ENCODE data around the gene ACY1.

The ACY1 gene

GRCh38 chr3:51945926-51946705, 37.2 kb upstream of the ACY1 start:
- DNase-seq (ENCODE audit: low read depth, low spot score): no peak

DNA sequence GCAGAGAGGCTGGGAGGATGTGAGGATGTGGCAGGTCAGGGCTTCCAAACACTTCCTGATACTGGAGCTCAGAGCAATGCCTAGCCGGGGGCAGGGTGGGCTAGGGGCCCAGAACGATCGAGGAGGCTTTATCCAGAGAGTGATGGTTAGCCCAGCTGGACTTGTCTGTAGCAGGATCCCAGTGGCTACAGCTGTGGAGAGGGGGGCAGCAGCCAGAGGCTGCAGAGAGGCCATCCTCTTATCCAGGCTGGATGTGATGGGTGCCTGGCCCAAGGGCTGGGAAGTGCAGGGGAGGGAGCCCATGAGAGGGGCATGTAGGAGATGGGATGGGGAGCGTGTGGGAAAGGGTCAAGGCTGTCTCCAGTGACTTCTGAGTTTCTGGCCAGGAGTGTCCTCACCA, 36.5 kb upstream of the ACY1 start:
- no peak for DNase-seq (ENCODE audit: low read depth, low spot score)

- no peak for DNase-seq (ENCODE audit: low read depth, low spot score)
Measured at GRCh38 chr3:51947215-51947900, 36.0 kb upstream of the ACY1 start.

DNA sequence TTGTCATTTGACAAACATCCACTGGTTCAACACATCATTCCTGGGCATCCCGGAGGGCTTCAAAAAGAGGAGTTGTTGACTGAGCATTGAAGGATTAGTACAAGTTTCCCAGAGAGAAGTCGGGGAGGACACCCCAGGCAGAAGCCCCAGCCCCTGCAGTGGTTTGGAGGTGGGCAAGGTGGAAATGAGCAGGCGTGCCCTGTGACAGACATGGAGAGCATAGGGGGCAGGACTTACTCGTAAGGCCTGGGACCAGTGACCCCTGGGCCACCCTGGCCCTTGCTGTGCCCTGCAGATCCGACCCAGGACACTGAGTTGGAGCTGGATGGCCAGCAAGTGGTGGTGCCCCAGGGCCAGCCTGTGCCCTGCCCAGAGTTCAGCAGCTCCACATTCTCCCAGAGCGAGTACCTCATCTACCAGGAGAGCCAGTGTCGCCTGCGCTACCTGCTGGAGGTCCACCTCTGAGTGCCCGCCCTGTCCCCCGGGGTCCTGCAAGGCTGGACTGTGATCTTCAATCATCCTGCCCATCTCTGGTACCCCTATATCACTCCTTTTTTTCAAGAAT, 35.2 kb upstream of the ACY1 start:
- no peak for DNase-seq (ENCODE audit: low read depth, low spot score)

DNA sequence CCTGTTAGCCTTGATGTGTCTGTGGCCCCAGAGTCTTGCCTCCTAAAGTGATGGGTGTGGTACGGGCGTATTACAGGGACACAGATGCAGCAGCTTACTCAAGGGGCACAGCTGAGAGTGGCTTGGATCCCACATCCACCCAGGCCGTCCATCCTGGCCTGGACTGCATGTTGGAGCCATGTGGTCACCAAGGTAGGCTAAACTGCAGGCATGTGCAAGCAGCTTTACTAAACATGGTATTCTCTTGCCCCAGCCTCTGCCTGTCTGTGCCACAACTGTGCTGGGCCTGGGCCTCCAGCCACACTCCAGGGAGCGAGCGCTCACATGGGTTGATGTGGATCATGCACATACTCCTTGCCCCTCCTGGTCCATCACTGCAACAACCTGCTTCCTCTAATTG, 34.2 kb upstream of the ACY1 start:
- no peak for DNase-seq (ENCODE audit: low read depth, low spot score)

DNA sequence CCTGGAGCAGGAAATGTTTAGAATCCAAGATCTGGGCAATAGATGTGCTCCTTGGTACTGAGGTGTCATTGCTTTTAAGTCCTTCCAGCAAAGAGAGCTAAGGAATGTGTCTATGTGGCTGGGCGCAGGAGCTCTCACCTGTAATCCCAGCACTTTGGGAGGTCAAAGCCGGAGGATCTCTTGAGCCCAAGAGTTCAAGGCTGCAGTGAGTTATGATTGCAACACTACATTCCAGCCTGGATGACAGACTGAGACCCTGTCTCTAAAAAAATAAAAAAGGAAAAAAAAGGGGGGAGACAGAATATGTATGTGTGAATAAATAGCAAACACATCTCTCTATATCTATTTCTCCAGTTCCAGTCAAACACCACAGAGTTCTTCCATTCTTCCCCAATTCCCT, 32.4 kb upstream of the ACY1 start:
- no peak for DNase-seq (ENCODE audit: low read depth, low spot score)

DNA sequence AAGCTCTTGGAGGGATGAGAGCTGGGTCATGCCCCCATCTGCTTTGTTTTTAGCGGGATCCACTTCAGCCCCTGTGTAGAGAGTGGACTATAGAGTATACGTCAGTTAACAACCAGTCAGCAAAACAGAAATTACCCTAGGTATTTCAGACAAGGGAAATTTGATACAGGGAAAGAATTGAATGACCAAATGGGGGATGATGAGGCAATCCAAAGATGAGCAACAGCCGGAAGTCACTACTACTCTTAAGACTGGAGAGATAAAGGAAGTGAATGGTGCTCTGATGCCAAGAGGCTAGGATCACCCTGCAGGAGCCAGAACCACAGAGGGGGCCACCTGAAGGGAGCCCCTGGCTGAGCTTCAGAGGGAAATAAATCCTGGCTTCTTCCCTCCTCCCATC, 29.9 kb upstream of the ACY1 start:
- DNase-seq (ENCODE audit: low read depth, low spot score): no peak

DNA sequence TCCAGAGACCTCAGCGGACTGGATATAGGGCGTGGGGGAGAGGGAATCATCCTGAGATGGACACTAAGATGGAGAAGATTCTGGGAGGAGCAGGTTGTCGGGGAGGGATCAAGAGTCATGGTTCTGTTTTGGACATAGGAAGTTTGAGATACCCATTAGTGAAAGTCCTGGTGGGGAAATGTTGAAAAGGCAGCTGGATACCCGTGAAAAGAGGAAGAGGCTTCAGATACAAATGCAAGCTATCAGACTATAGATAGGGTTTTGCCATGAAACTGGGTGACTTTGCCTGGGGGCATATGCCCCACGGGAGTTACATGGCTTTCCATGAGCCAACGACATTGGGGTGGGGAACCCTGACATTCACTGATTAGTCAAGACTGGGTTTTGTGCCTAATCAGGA, 29.2 kb upstream of the ACY1 start:
- no peak for DNase-seq (ENCODE audit: low read depth, low spot score)

DNA sequence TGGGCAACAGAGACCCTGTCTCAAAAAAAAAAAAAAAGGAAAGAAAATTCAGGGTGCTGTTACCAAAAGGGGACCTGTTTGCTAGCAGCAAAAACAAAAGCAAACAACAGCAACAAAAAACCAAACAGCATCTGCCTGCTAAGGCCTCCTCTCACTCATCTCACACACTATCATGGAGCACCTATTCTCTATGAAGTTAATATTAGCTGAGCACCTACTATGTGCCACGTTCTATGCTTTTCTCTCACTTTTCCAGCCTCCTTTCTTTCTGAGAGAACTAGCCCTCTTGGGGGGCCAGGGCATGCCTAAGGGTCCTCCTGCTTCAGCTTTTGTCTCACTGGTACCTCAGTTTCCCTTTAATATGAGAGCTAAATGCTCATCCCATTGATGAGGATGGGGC, 28.6 kb upstream of the ACY1 start:
- DNase-seq (ENCODE audit: low read depth, low spot score): no peak

DNA sequence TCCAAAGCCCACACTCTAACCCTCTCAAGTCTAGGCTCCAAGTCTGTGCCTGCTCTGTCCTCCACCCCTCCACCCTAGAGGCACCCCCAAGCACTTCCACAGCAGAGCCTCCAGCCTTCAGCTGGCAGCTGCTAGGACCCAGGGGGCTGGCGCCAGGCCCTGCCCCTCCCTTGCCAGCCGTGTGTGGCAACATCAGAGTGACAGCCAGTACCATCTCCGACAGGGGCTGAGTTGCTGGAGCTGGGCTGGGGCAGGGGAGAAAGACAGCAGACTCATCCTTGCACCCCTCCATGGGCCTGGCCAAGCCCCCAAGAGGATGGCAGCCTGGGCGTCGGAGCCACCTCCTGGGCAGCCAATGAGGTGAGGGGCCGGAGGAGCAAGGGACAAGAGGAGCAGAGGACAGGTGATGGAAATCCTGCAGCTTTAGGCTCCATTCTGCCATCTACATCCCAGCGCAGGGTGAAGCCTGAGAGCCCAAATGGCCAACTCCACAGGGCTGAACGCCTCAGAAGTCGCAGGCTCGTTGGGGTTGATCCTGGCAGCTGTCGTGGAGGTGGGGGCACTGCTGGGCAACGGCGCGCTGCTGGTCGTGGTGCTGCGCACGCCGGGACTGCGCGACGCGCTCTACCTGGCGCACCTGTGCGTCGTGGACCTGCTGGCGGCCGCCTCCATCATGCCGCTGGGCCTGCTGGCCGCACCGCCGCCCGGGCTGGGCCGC, 28.0 kb upstream of the ACY1 start, which contains the start of gene GPR62:
Gene GPR62, plus strand, starts transcription at position 207 of the 718 bp plus-strand sequence. Its CDS starts 272 bp downstream, at position 479.
- DNase-seq (ENCODE audit: low read depth, low spot score): no peak

- DNase-seq (ENCODE audit: low read depth, low spot score): no peak
Measured at GRCh38 chr3:51955893-51956770, 27.2 kb upstream of the ACY1 start.

GRCh38 chr3:51957520-51958205, 25.7 kb upstream of the ACY1 start:
- DNase-seq (ENCODE audit: low read depth, low spot score): no peak

- DNase-seq (ENCODE audit: low read depth, low spot score): no peak
Measured at GRCh38 chr3:51958603-51959521, 24.5 kb upstream of the ACY1 start.

DNA sequence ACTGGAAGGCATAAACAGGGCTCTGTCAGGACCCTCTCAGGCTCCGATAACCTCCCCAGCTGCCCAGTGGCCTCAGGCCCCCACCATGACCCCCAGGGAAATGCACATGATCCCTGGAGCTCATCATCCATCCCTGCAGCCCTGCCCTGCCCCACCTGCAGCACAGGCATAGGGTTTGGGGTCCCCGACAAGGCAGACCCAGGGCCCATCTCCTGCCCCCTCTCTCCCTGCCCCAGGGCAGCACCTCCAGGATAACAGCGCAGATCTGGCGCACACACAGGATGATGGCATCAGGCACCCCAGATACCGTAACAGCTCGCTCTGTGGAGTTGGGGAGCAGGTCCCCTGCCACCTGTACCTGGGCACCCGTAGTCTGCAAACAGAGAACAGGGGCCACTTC, 23.7 kb upstream of the ACY1 start:
- no peak for DNase-seq (ENCODE audit: low read depth, low spot score)

- no peak for DNase-seq (ENCODE audit: low read depth, low spot score)
Measured at GRCh38 chr3:51960386-51960785, 22.9 kb upstream of the ACY1 start.

- no peak for DNase-seq (ENCODE audit: low read depth, low spot score)
Measured at GRCh38 chr3:51961011-51961410, 22.3 kb upstream of the ACY1 start.

DNA sequence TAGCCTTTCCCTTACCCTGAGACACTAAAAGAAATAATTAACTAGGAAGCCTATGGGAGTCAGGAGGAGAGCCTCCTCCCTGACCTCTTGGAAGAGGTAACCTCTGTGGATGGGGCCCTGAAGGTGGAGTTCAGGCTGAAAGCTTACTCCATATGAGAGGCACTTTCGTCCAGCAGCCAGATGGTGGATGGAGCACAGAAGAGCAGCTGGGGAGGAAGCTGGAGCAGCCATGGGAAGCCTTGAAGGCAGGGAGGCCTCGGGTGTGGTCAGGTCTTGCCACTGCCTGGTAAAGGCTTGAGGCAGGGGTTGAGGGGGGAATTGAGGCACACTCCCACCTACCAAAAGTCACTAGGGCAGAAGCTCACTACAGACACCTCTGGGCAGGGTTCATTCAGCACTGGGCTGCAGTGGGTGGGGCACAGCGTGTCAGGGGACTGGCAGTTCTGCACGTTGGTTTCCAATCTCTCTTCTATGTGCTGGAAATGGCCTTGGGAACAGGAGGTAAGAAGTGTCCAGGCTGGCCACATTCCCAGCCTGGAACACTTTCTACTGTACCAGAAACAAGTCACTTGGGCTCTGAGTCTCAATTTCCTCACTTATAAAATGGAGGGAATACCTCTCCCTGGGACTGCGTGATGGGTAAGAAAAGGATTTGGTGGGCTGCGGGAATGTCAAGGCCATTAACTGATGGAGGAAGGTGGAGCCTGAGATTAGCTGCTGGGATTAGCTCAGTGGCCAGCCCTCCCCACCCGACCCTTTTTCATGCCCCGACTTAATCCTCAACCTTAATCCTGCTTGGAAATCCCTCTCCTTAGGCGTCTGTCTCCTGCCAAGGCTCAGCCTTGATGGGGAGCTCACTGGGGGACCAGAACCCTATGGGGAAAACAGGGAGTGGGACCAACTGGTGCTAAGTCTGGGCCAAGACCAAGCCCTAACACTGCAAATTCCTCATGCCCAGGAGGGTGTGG, 21.4 kb upstream of the ACY1 start:
- no peak for DNase-seq (ENCODE audit: low read depth, low spot score)

GRCh38 chr3:51962854-51963530, 20.3 kb upstream of the ACY1 start:
- DNase-seq (ENCODE audit: low read depth, low spot score): no peak

All from activated naive CD8-positive, alpha-beta T cell treated with anti-CD3 and anti-CD28 coated beads, Interleukin-2, amount 50 U/mL, for 16 hours (primary cell).